GM21515 (cell line): Measurements from ENCODE around the gene SH3BGRL.
"Not testable (repeated sequence)": the region's sequence is repeated elsewhere in the genome, so short reads cannot be mapped to it uniquely, and the experiment has no call there.

Experiments used
- ATAC-seq: cut with Tn5 transposase; IDR thresholded peaks from one replicate; pipeline ENCODE4 v1.9.1; 2021; ENCODE audit not compliant: unreplicated experiment

SH3BGRL gene

DNA sequence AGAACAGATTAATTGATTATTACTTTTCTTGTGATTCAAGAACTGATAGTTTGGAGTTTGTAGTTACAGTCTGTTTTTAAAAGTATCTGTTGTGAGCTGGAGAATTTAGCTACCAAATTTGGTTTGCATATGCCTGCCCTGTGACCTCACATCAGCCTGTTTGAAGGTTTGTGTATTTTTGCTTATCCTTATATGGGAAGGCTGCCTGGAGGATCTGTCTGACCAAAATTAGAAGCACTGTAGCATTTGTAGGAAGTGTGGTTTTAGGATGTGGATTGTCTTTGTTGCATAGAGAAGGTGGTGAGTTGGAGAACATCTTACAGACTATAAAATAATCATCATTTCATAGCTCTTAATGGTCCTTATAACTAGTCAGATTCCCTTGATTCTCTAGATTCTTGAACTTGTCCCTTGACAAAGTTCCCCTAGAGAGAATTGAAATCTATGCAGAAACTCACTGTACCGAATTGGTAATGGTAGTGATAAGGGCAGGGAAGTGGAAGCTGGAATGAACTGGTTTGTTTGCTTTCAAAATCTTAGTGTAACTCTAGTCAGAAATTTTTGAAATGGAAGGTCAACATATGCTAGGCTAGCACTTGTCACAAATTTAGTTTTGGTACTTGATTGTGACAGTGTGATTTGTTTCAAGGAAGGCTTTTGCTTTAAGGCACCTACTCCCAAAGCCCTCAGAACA lies 57.3 kb downstream of the SH3BGRL start:
- ATAC-seq, result no peak

DNA sequence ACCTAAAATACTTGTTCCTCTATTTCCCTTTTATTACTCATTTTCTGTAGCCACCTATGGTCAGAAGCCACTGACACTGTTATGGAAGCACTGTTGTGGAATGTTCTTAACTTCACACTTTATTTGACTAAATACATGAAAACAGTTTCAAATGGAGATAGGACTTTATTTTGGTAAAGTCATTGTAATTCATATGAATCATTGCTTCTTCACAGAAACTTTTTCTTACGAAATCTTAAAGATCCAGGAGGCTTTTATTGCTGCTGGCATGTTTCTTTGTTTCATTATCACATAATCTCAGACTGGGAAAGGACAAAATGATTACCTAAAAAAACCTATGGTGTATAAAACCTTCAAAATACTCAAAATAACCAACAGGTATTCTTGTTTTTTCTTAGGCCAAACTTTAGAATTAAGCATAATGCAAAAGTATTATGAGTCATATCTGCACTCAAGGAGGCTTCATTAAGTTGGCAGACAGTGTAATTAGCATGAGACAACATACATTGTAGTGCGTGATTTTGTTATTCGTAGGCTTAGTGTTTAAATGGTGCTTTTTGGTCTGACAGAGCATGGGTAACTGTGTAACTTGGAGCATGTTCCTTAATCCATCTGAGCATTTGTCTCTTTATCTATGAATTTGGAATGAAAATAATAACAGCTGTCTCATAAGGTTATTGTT lies 58.0 kb downstream of the SH3BGRL start:
- no peak for ATAC-seq

DNA sequence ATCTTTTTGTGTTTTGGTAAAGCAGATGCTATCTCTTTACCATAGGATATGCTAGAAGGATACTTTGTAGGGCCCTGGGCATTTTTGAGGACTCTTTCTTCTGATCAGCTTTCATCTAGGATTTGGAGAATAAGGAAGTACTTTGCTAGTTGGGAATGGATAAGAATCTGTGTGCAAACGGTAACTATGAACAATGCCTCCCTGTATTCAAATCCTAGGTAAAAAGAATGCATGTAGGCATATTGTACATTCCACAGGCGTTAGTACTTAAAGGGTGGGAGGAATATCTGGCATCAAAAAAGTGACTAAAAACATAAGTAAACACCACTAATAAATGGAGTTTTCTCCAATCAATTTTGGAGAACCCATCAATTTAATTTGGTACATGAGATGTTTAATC lies 59.7 kb downstream of the SH3BGRL start:
- ATAC-seq, result no peak

DNA sequence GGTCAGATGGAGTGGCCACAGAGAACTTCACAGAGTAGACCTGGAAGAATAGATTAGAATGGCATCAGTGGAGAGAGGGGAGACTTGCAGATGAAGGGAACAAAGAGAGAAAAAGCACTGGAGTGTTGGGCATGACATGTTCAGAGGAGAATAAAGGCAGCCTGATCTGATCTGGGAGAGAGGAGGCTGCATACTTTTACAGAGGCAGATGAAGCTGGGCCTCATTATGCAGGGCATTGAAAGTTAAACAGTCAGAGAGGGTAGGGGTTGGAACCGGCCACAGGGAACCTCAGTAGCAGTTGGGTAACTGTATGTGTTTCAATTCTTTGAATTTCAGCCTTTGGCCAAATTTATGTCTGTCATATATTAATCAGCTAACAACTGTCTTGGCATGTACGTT lies 61.2 kb downstream of the SH3BGRL start:
- no peak for ATAC-seq

DNA sequence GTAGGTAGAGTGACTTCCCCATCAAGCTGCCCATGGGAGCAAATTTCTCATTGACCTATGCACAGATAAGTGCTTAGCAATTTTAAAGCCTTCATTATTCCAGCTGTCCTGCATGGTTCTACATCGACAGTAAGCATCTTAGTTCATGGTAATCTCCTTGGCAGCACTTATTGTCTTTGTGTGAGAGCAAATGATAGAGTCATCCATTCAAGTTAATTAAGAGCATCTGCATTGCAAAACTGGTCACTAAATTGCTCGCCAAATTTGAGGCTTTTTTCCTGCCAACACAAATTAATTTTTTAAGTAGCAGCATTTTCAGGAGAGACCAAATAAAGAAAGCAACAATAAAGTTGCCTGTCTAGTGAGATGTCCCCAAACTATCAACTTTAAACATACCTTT lies 76.7 kb downstream of the SH3BGRL start:
- no peak for ATAC-seq

DNA sequence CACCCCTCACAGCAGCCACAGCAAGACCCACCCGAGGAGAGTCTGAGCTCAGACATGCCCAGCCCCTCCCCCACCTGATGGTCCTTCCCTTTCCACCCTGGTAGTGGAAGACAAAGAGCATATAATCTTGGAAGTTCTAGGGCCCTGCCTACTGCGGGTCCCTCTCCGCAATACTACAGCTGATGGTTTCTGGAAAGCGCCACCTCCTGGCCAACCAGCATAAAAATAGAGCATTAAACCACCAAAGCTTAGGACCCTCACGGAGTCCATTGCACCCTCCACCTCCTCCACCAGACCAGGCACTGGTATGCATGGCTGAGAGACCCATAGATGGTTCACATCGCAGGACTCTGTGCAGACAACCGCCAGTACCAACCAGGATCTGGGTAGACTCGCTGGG lies 78.2 kb downstream of the SH3BGRL start:
- no peak for ATAC-seq

DNA sequence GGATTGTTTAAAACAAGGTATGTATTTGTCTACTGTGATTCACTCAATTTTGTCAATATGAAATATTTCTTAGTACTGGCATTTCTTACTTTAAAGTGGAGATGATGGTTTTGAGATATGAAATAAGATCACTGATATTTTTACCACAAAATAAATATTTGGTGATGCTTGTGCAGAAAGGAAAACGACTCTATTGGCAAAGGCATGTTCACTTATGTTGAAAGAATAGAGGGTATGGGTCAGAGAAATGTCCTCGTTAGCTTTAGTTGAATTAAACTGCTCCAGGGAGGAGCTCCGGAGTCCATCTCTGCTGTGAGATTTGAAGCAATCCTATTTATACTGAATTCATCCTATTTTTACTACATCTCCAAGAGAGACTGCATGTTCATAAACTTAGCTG lies 84.2 kb downstream of the SH3BGRL start:
- ATAC-seq, result no peak

DNA sequence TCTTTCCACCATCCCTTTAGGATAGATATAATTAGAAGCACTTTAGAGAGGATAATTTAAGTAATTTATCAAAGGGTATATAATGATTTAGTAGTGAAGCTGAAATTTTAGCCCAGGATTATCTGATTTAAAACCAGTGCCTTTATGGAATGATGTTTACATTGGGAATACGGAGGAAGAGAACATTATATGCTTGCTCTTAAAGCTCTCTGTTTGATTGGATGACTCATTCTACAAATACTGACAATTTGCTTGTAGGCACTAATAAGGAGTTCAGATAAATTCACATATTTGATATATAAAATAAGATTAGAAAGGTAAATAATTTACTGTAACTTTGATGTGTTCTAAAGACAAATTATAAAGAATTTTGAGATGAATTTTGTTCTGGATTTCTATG lies 84.7 kb downstream of the SH3BGRL start:
- ATAC-seq, result no peak

DNA sequence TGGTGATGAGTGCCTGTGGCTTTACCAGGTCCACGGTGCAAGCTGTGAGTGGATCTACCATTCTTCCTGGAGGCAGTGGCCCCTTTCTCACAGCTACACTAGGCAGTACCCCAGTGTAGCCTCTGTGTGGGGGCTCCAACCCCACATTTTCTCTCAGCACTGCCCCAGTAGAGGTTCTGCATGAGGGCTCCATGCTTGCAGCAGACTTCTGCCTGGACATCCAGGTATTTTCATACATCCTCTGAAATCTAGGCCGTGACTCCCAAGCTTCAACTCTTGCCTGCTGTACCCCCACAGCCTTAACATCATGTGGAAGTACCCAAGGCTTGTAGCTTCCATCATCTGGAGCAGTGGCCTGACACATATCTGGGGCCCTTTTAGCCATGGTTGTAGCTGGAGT lies 90.1 kb downstream of the SH3BGRL start:
- ATAC-seq, result no peak

DNA sequence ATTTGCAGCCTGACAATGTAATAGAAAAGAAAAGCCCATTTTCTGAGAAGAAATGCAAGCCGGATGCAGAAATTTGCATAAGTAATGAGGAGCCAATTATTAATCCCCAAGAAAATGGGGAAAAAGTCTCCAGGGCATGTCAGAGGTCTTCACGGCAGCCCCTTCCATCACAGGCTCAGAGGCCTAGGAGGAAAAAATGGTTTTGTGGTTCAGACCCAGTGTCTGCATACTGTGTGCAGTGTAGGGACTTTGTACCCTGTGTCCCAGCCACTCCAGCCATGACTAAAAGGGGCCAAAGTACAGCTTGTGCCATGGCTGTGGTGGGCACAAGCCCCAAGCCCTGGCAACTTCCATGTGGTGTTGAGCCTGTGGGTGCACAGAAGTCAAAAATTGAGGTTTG lies 92.2 kb downstream of the SH3BGRL start:
- ATAC-seq, result no peak

DNA sequence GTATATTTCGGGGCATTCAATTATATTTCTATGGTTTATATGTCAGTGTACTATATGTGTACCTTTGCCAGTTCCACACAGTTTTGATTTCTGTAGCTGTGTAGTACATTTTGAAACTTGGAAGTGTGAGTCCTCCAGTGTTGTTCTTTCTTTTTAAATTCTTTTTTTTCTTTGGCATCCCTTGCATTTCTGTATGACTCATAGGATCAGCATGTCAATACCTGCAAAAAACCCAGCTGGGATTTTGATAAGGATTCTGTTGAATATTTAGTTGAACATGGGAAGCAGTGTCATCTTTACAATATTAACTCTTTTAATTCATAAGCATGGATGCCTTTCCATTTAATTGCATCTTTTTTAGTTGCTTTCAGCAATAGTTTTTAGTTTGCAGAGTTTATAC lies 100.0 kb downstream of the SH3BGRL start:
- ATAC-seq, result no peak

DNA sequence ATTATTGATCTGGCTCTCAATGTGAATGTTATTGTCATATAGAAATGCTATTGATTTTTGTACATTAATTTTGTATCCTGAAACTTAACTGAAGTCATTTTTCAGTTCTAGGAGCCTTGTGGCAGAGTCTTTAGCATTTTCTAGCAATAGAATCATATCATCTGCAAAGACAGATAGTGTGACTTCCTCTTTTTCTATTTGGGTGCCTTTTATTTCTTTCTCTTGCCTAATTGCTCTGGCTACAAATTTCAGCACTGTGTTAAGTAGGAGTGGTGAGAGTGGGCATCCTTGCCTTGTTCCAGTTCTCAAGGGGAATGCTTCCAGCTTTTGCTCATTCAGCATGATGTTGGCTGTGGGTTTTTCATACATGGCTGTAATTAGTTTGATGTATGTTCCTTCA lies 102.7 kb downstream of the SH3BGRL start:
- ATAC-seq, result no peak

DNA sequence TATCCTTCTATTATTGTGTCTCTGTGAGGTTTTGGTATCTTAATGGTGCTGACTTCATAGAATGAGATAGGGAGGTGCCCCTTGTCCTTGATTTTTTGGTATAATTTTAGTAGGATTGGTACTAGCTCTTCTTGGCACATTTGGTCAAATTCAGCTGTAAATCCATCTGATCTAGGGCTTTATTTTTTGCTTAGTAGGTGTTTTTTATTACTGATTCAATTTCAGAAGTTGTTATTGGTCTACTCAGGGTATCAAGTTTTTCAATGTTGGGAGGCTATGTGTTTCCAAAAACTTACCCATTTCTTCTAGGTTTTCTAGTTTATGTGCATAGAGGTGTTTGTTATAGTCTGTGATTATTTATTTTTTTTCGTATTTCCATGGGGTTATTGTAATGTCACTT lies 103.3 kb downstream of the SH3BGRL start:
- ATAC-seq, result no peak

DNA sequence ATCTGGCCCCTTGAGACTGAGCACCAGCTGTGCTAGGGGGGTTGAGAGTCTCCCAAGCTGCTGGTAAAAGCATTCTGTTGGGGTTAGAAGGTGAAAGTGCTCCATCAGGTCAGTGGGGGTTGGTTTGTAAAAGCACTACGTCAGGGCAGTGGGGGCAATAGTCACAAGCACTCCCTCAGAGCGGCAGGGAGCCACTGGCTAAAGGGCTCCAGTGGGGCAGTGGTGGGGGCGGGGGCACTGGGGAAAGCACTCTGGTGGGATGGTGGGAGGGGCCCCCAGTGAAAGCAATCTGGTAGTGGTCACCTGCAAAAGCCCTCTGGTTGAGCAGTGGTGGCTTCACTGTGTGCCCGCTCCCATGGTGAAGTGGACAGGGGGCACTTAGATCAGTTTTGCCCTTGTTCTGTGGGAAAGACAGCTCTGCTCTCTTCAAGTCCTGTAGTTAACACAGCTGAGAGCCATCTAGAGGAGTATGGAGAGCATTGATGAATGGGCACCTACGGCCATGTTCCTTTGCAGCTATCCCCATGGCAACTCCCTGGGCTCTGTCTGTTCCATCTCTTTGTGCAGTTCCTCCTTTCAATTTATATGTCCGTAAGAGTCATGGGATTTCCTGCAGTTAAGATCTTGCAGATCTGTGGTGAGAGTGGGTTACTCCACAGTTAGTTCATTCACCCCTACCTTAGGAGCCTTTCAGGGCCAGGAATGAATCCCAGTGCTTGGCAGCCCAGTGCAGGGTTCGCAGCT lies 106.4 kb downstream of the SH3BGRL start:
- ATAC-seq, result no peak

DNA sequence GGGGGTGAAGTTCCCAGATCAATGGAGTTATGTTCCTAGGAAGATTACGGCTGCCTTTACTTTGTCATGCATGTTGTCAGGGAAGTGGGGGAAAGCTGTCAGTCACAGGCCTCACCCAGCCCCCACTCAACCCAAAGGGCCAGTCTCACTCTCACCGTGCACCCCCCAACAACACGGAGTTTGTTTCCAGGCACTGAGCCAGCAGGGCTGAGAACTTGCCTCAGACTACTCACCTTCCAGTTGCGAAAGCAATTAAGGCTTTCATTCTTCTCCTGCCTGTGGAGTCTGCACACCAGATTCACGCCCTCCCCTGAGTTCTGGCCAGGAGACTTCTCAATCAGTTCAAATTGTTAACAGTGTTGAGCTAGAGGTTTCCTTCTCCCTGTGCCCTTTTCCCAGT lies 114.3 kb downstream of the SH3BGRL start:
- no peak for ATAC-seq

DNA sequence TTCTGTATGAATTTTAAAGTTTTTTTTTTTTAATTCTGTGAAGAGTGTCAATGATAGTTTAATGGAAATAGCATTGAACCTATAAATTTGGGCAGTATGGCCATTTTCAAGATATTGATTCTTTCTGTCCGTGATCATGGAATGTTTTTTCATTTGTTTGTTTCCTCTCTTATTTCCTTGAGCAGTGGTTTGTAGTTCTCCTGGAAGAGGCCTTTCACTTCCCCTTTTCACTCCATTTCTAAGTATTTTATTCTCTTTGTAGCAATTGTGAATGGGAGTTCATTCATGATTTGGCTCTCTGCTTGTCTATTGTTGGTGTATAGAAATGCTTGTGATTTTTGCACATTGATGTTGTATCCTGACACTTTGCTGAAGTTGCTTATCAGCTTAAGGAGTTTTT lies 129.8 kb downstream of the SH3BGRL start:
- ATAC-seq, result not testable (repeated sequence)

DNA sequence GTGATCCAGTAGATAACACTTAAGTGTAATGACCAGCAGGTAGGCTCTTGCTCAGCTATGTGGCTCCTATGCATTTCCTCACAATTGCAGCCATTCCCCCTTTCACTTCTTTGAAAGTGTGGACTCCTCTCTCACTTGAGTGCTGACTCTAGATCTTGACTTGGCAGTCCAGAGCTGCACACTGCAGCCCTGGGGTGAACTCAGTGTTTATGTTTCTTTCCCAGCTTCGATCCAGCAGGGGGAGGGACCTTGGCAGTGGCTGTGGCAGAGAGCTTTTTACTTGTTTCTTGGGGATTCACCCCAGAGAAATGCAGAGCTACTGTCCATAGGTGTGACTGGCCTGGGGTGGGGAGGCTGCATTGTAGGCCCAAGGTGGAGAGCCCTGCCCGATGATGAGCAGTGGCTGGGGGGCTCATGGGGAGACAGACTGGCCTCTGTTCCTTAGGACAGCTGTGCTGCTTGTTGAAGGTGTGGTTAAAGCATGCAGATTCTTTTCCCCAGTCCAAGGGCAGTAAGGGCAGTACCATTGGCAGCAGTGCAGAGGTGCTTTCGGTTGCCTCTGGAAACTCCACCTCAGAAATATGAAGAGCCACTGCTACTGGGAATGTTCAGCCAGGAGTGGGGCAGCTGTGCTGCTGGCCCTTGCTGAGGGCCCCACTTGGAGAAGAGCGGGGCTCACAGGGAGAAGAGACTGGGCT lies 134.7 kb downstream of the SH3BGRL start:
- no peak for ATAC-seq

DNA sequence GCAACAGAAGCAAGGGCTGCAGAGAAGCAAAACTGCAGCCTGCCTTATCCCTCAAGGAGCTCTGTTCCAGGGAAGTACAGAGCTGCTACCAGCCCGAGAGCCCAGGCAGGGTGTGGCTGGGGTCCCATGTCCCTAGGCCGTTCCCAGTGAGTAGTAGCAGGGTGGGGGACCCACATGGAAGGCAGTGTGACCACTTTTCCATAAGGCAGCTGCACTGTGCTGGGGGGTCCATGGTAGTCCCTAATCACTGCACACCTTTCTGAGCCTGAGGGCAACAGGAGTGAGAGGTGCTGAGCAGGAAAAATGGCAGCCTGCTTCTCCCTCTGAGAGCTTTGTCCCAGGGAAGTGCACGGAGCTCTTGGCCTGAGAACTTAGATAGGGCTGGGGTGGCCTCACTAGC lies 135.9 kb downstream of the SH3BGRL start:
- ATAC-seq, result no peak

DNA sequence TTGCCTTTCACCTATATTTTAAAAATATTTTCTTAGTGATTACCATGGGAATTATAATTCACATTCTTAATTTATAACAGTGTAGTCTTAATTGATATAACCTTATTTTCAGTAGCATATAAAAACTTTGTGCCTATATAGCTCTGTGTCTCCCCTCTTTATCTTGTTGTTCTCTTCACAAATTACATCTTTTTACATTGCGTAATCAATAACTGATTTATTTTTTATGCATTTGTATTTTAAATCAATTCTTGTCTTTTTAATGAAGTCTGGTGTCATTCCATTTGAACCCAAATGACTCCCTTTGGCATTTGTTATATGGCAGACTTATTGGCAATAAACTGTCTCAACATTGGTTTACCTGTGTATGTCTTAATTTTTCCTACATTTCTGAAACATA lies 137.0 kb downstream of the SH3BGRL start:
- no peak for ATAC-seq

DNA sequence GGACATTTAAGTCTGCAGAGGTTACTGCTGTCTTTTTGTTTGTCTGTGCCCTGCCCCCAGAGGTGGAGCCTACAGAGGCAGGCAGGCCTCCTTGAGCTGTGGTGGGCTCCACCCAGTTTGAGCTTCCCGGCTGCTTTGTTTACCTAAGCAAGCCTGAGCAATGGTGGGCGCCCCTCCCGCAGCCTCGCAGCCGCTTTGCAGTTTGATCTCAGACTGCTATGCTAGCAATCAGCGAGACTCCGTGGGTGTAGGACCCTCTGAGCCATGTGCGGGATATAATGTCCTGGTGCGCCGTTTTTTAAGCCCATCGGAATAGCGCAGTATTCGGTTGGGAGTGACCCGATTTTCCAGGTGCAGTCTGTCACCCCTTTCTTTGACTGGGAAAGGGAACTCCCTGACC lies 143.4 kb downstream of the SH3BGRL start:
- not testable (repeated sequence) for ATAC-seq
